ENCODE measurements around the gene SOWAHC.
"Not testable (repeated sequence)": the region's sequence is repeated elsewhere in the genome, so short reads cannot be mapped to it uniquely, and the experiment has no call there.

Gene SOWAHC

GRCh38 chr2:109637749-109638570, 23.8 kb downstream of the SOWAHC start:
- Histone ChIP-seq H3K4me2 (peak overlapping the region in 9 of 11 experiments; percentile 25 to 70 (median 57); a peak in 15 of 22 replicates), H4K20me1 (no peaks in the 10 kb centered on the region), H3K4me1 (peaks cover 0 to 42% (median 28%) of the 10 kb centered on the region in 10 experiments; a peak in 17 of 20 replicates), H3K27me3 (no peaks in the 10 kb centered on the region), H3K4me3 (no peak overlapping the region), H3K9me3 (replicated peaks in 1 of 11) (peaks cover 0 to 22% (median 5%) of the 10 kb centered on the region in 11 experiments; a peak in 11 of 22 replicates), H3K36me3 (no peaks in the 10 kb centered on the region), H3K27ac (peak overlapping the region in 10 of 11 experiments; percentile 7 to 82 (median 46); a peak in 14 of 22 replicates), H3K9ac (peak overlapping the region in 1 of 11 experiments; percentile 45; a peak in 3 of 22 replicates)
- TF ChIP-seq Cebpa-rat (IDR thresholded peaks at IDR 0.05), result peak in 5 of 11 experiments; percentile 44 to 77 (median 59); a peak in 8 of 22 replicates

DNA sequence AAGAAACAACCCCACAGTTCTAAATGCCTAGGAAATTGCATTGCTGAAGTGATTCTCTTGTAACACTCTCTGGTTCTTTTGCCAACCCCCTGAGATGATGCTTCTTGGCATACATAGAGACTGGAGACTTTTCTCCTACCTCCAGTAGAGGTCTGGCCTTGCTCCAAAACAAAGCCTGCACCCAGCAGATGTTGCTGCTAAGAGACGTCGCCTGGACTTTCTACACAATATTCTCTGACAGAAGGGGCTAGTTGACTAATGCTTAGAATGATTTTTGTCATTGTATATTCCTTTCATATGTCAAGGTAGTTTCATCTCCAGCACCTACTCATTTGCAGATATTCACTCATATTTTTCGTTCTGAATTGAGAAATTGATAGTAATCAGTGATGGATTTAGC, 24.6 kb downstream of the SOWAHC start:
- H3K27me3 ChIP-seq, result no peaks in the 10 kb centered on the region
- H3K36me3 ChIP-seq, result no peaks in the 10 kb centered on the region
- H3K27ac ChIP-seq, result peak overlapping the region in 5 of 11 experiments; percentile 15 to 82 (median 66); a peak in 8 of 22 replicates
- no peaks in the 10 kb centered on the region for H4K20me1 ChIP-seq
- H3K9ac ChIP-seq, result no peak overlapping the region
- no peak overlapping the region for H3K4me3 ChIP-seq
- H3K9me3 ChIP-seq (replicated peaks in 1 of 11), result peaks cover 0 to 13% (median 0%) of the 10 kb centered on the region in 11 experiments; a peak in 5 of 22 replicates
- peak overlapping the region in 6 of 11 experiments; percentile 39 to 70 (median 60); a peak in 8 of 22 replicates for H3K4me2 ChIP-seq
- peaks cover 0 to 38% (median 22%) of the 10 kb centered on the region in 10 experiments; a peak in 14 of 20 replicates for H3K4me1 ChIP-seq
- no peak for TF ChIP-seq Cebpa-rat (IDR thresholded peaks at IDR 0.05)

- H3K27ac ChIP-seq, H4K20me1 ChIP-seq, H3K27me3 ChIP-seq, H3K36me3 ChIP-seq, H3K4me3 ChIP-seq, H3K4me2 ChIP-seq, H3K9ac ChIP-seq: not testable (repeated sequence)
- Histone ChIP-seq H3K9me3 (replicated peaks in 1 of 11) (peaks cover 0 to 13% (median 0%) of the 10 kb centered on the region in 11 experiments; a peak in 4 of 22 replicates), H3K4me1 (peaks cover 0 to 50% (median 31%) of the 10 kb centered on the region in 10 experiments; a peak in 17 of 20 replicates)
These were observed 25.8 kb downstream of the SOWAHC start for GRCh38 chr2:109640000-109640399.

- Histone ChIP-seq H3K4me2 (peak overlapping the region in 8 of 11 experiments; percentile 2 to 77 (median 42); a peak in 15 of 22 replicates), H3K27me3 (no peaks in the 10 kb centered on the region), H3K36me3 (no peaks in the 10 kb centered on the region), H4K20me1 (no peaks in the 10 kb centered on the region), H3K9ac (peak overlapping the region in 4 of 11 experiments; percentile 7 to 39 (median 18); a peak in 4 of 22 replicates), H3K9me3 (replicated peaks in 1 of 11) (no peaks in the 10 kb centered on the region), H3K4me3 (no peak overlapping the region), H3K4me1 (peaks cover 0 to 19% (median 10%) of the 10 kb centered on the region in 10 experiments; a peak in 14 of 20 replicates), H3K27ac (peak overlapping the region in 5 of 11 experiments; percentile 35 to 56 (median 46); a peak in 6 of 22 replicates)
- TF ChIP-seq Cebpa-rat (IDR thresholded peaks at IDR 0.05), result no peak
These were observed 30.6 kb downstream of the SOWAHC start for GRCh38 chr2:109644571-109645275.

- H3K9me3 ChIP-seq (replicated peaks in 1 of 11), result peaks cover 0 to 4% (median 0%) of the 10 kb centered on the region in 11 experiments; a peak in 1 of 22 replicates
These were observed 31.4 kb downstream of the SOWAHC start for GRCh38 chr2:109645412-109646184.

DNA sequence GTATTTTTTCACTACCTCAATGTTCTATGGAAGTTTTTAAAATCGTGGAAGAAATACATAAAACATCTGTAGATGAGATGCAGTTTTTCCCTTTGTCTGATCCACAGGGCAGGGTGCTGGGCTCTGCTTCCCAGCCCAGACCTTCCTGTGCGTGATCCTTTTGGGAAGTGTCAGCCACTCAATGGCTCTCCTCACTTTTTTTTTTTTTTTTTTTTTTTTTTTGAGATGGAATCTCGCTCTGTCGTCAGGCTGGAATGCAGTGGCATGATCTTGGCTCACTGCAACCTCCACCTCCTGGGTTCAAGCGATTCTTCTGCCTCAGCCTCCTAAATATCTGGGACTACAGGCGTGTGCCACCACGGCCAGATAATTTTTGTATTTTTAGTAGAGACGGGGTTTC, 32.8 kb downstream of the SOWAHC start:
- Histone ChIP-seq H3K27me3 (no peaks in the 10 kb centered on the region), H3K27ac (no peak overlapping the region), H3K9ac (no peak overlapping the region), H4K20me1 (no peaks in the 10 kb centered on the region), H3K4me2 (no peak overlapping the region), H3K9me3 (replicated peaks in 1 of 11) (peaks cover 0 to 4% (median 0%) of the 10 kb centered on the region in 11 experiments; a peak in 1 of 22 replicates), H3K4me3 (no peak overlapping the region), H3K36me3 (no peaks in the 10 kb centered on the region), H3K4me1 (peaks cover 0 to 19% (median 10%) of the 10 kb centered on the region in 10 experiments; a peak in 14 of 20 replicates)
- TF ChIP-seq Cebpa-rat (IDR thresholded peaks at IDR 0.05), result no peak

More at GRCh38 chr2:109645412-109646184, 31.4 kb downstream of the SOWAHC start:
- Histone ChIP-seq H3K27me3 (no peaks in the 10 kb centered on the region), H3K4me2 (peak overlapping the region in 2 of 11 experiments; percentile 50 to 77; a peak in 4 of 22 replicates), H4K20me1 (no peaks in the 10 kb centered on the region), H3K4me3 (no peak overlapping the region), H3K27ac (peak overlapping the region in 2 of 11 experiments; percentile 35 to 37; a peak in 2 of 22 replicates), H3K36me3 (no peaks in the 10 kb centered on the region), H3K4me1 (peaks cover 0 to 19% (median 10%) of the 10 kb centered on the region in 10 experiments; a peak in 14 of 20 replicates), H3K9ac (no peak overlapping the region)
- no peak for TF ChIP-seq Cebpa-rat (IDR thresholded peaks at IDR 0.05)

DNA sequence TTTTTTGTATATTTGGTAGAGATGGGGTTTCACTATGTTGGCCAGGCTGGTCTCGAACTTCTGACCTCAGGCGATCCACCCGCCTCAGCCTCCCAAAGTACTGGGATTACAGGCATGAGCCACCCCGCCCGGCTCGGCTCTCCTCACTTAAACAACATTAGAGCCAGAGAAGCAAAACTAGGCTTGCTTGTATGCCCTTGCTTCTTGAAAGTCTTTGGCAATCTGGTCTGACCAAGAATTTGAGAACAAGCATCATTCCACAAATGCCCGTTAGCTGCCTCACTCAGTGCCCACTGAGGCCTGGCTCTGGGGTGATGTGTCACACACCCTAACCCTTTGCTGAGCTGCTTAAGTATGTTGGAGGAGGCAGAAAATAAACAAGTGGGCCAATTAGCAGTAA, 33.5 kb downstream of the SOWAHC start:
- H3K4me1 ChIP-seq, result peaks cover 0 to 19% (median 10%) of the 10 kb centered on the region in 10 experiments; a peak in 14 of 20 replicates
- H3K9ac ChIP-seq, result no peak overlapping the region
- peaks cover 0 to 4% (median 0%) of the 10 kb centered on the region in 11 experiments; a peak in 1 of 22 replicates for H3K9me3 ChIP-seq (replicated peaks in 1 of 11)
- H3K4me3 ChIP-seq, result no peak overlapping the region
- H3K27ac ChIP-seq, result no peak overlapping the region
- H4K20me1 ChIP-seq, result no peaks in the 10 kb centered on the region
- TF ChIP-seq Cebpa-rat (IDR thresholded peaks at IDR 0.05), result no peak
- H3K4me2 ChIP-seq, result no peak overlapping the region
- H3K27me3 ChIP-seq, result no peaks in the 10 kb centered on the region
- no peaks in the 10 kb centered on the region for H3K36me3 ChIP-seq

GRCh38 chr2:109648041-109648527, 33.9 kb downstream of the SOWAHC start:
- TF ChIP-seq Cebpa-rat (IDR thresholded peaks at IDR 0.05), result no peak
- no peaks in the 10 kb centered on the region for H3K36me3 ChIP-seq
- H3K4me2 ChIP-seq, result no peak overlapping the region
- H3K27ac ChIP-seq, result no peak overlapping the region
- no peak overlapping the region for H3K9ac ChIP-seq
- no peaks in the 10 kb centered on the region for H4K20me1 ChIP-seq
- H3K4me3 ChIP-seq, result no peak overlapping the region
- H3K4me1 ChIP-seq, result peaks cover 0 to 19% (median 10%) of the 10 kb centered on the region in 10 experiments; a peak in 14 of 20 replicates
- H3K9me3 ChIP-seq (replicated peaks in 1 of 11), result peaks cover 0 to 4% (median 0%) of the 10 kb centered on the region in 11 experiments; a peak in 1 of 22 replicates
- no peaks in the 10 kb centered on the region for H3K27me3 ChIP-seq
